HCT116 (cell line): ENCODE data around the gene SH3GL2. TPM values are rescaled to one million over a fixed set of nuclear protein-coding genes. Genes with fewer than 3 reads are reported as not detected.

ENCODE experiments used
- ATAC-seq: fragments of 200-7000 bp; cut with Tn5 transposase; 2 replicates; pipeline ENCODE4 v1.9.1; 2020; ENCODE audit warnings: mild to moderate bottlenecking, moderate library complexity
- BruUV-seq: library from RNA; stranded (reverse); fragments of 400-500 nt; replicated peaks from 2 replicates; lab custom pipeline; 2021; lab: Mats Ljungman, UMichigan
- CTCF ChIA-PET: fragments of 300-600 bp; sonication (Branson Sonifier 250); formaldehyde crosslinking; loops from one replicate; lab custom pipeline; 2021; ENCODE audit warnings: antibody characterized with exemption; lab: Charles Lee
- POLR2A ChIA-PET: fragments of 300-600, 350-600 bp; sonication (Branson Sonifier 250); formaldehyde crosslinking; loops from one replicate; lab custom pipeline; 2021; ENCODE audit warnings: antibody characterized with exemption; lab: Charles Lee
- RAD21 ChIA-PET, 2 experiments: fragments of 300-600 bp; sonication (Branson Sonifier 250); formaldehyde crosslinking; loops; one replicate each; lab custom pipeline; 2023; ENCODE audit warnings: low total read pairs in 2 of 2; ENCODE audit not compliant: uncharacterized antibody in 2 of 2, unreplicated experiment in 2 of 2, low non-redundant PET in 1 of 2; lab: Charles Lee
- DNase-seq: peaks from one replicate; pipeline ENCODE4 v3.0.0-alpha.2; 2010; ENCODE audit warnings: low read depth, low spot score
- H2AFZ ChIP-seq: fragments of 200-600 bp; shearing (Covaris generic), sonication (generic); 2 replicates; pipeline ENCODE4 v1.6.1; 2017; ENCODE audit warnings: low read depth, mixed run types, mixed read lengths, antibody characterized with exemption, low read length; ENCODE audit not compliant: poor library complexity, severe bottlenecking
- H3K27ac ChIP-seq: 2 replicates; pipeline ENCODE4 v1.5.1; 2012; ENCODE audit warnings: low read depth, low read length
- H3K27me3 ChIP-seq: fragments of 200-600 bp; sonication (generic); 2 replicates; pipeline ENCODE4 v1.6.1; 2016; ENCODE audit warnings: mixed run types, low read length, mixed read lengths; ENCODE audit not compliant: insufficient read depth
- H3K36me3 ChIP-seq, 2 experiments: fragments of 200-500 bp in 1 of 2; fragments of 200-600 bp in 1 of 2; sonication (Bioruptor generic) in 1 of 2; sonication (generic) in 1 of 2; 2 replicates each; pipeline versions ENCODE4 v1.5.1 to v1.6.1; 2014 to 2016; ENCODE audit warnings: low read length in 2 of 2, inconsistent platforms in 1 of 2, mixed read lengths in 1 of 2, mixed run types in 1 of 2; ENCODE audit not compliant: insufficient read depth in 2 of 2, control insufficient read depth in 1 of 2
- H3K4me1 ChIP-seq, 2 experiments: fragments of 200-600 bp in 1 of 2; sonication (generic) in 1 of 2; 2 replicates each; pipeline versions ENCODE4 v1.5.1 to v1.6.1; 2012 to 2017; ENCODE audit warnings: low read length in 2 of 2, inconsistent platforms in 1 of 2, mild to moderate bottlenecking in 1 of 2, mixed read lengths in 1 of 2, mixed run types in 1 of 2, moderate library complexity in 1 of 2; ENCODE audit not compliant: insufficient read depth in 2 of 2, control insufficient read depth in 1 of 2
- H3K4me2 ChIP-seq: fragments of 200-600 bp; sonication (generic); 2 replicates; pipeline ENCODE4 v1.6.1; 2017; ENCODE audit warnings: mixed run types, low read length, mixed read lengths
- H3K4me3 ChIP-seq, 2 experiments: fragments of 200-600 bp in 1 of 2; sonication (generic) in 1 of 2; replicated peaks in 1 of 2; 2 replicates each; pipeline ENCODE4 v1.5.1; 2011 to 2016; ENCODE audit warnings: low read length in 2 of 2, control low read depth in 1 of 2, low read depth in 1 of 2, mild to moderate bottlenecking in 1 of 2, mixed read lengths in 1 of 2, mixed run types in 1 of 2
- H3K79me2 ChIP-seq: fragments of 200-600 bp; sonication (generic); 2 replicates; pipeline ENCODE4 v1.6.1; 2017; ENCODE audit warnings: mild to moderate bottlenecking, mixed run types, low read length, moderate library complexity, mixed read lengths; ENCODE audit not compliant: insufficient read depth
- H3K9ac ChIP-seq: fragments of 200-600 bp; sonication (generic); 2 replicates; pipeline ENCODE4 v1.6.1; 2016; ENCODE audit warnings: low read length, mixed read lengths
- H3K9me2 ChIP-seq: fragments of 200-600 bp; sonication (generic), shearing (Covaris generic); 2 replicates; pipeline ENCODE4 v1.6.1; 2017; ENCODE audit warnings: mixed run types, mild to moderate bottlenecking, moderate library complexity; ENCODE audit not compliant: insufficient read depth
- H3K9me3 ChIP-seq, 2 experiments: fragments of 200-500 bp in 1 of 2; fragments of 200-600 bp in 1 of 2; sonication (Bioruptor generic) in 1 of 2; sonication (generic) in 1 of 2; 2 replicates each; pipeline ENCODE4 v1.6.1; 2014 to 2017; ENCODE audit warnings: low read length in 2 of 2, mixed read lengths in 2 of 2, inconsistent platforms in 1 of 2, low read depth in 1 of 2, mild to moderate bottlenecking in 1 of 2, mixed run types in 1 of 2, moderate library complexity in 1 of 2; ENCODE audit not compliant: control insufficient read depth in 1 of 2, insufficient read depth in 1 of 2
- H4K20me1 ChIP-seq: fragments of 200-600 bp; sonication (generic), shearing (Covaris generic); 2 replicates; pipeline ENCODE4 v1.6.1; 2017; ENCODE audit warnings: mixed run types, mild to moderate bottlenecking, moderate library complexity; ENCODE audit not compliant: insufficient read depth
- ELF1 ChIP-seq: IDR thresholded peaks from 2 replicates; pipeline ENCODE4 v1.6.1; 2012; ENCODE audit warnings: low read depth, borderline replicate concordance
- EZH2 ChIP-seq: fragments of 200-600 bp; sonication (generic); IDR thresholded peaks from 2 replicates; pipeline ENCODE4 v1.6.1; 2017; ENCODE audit warnings: antibody characterized with exemption, mixed run types
- SP1 ChIP-seq: IDR thresholded peaks from 2 replicates; pipeline ENCODE4 v1.6.1; 2012; ENCODE audit warnings: low read depth
- YY1 ChIP-seq: IDR thresholded peaks from 2 replicates; pipeline ENCODE4 v1.6.1; 2011; ENCODE audit warnings: low read length, low read depth, moderate library complexity, mild to moderate bottlenecking; ENCODE audit not compliant: insufficient replicate concordance; ENCODE audit errors: extremely low read depth
- ZFX ChIP-seq: fragments of 450-650 bp; IDR thresholded peaks from 2 replicates; pipeline ENCODE4 v1.6.1; 2017
- intact Hi-C: fragments of 100-400 bp; cut with micrococcal nuclease; formaldehyde crosslinking; loops from 2 replicates; pipeline ENCODE4 v1.10.0; 2022
- total RNA-seq: library from RNA; stranded (reverse); gene quantifications from one replicate; pipeline ENCODE4 v1.2.1, GENCODE V29; 2021; ENCODE audit not compliant: unreplicated experiment

SH3GL2 gene
- total RNA-seq, 1 experiment from 2014 or later, result not detected

DNA sequence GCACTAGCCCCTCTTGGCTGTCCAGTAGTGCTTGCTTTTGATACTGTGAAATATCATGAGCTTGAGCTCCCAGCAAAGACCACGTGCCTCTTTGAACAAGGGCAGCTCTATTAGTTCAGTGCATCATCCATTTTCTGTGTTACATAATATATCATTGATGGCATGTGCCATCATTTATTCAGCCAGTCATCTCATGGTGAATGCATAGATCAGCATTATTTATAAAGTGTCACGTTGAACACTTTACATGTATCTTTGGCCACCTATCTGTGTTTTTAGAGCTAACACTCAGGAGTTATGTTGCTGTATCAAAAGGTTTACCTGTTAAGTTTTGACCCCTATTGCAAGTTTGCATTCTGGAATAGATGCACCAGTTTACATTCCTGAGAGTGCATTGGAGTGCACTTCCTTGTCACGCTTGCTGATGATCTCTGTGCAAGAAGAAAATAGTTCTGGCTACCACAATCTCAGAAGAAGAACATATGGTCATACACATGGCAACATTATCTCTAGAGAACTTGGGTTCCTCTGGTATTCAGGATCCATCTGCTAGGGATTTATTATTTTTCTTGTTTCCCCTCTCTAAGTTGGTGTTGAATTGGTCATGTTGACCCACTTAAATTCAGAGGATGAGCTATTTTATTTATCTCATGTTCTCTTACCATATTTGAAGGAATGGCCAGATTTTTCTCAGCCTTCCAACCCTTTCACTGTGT, 120.9 kb downstream of the SH3GL2 start:
- TF ChIP-seq EZH2 (no peak), SP1 (no peak)
- TF ChIP-seq, all 23 proteins: peak for 0
- intact Hi-C loops, result no loop called here
- Histone ChIP-seq H3K79me2 (no peaks in the 10 kb centered on the region), H2AFZ (no peak overlapping the region), H3K27me3 (no peaks in the 10 kb centered on the region), H3K9me2 (no peaks in the 10 kb centered on the region), H3K4me1 (no peaks in the 10 kb centered on the region), H3K9me3 (no peaks in the 10 kb centered on the region; a peak in 1 of 4 replicates), H3K9ac (no peak overlapping the region), H3K4me2 (no peak overlapping the region), H3K27ac (no peak overlapping the region), H3K36me3 (no peaks in the 10 kb centered on the region), H3K4me3 (no peak overlapping the region), H4K20me1 (no peaks in the 10 kb centered on the region)
- ATAC-seq (no peak), DNase-seq (no peak)
- ChIA-PET CTCF (no interaction called here), RAD21 (no interaction called here), POLR2A (no interaction called here)
- BruUV-seq, result no TSS peak

DNA sequence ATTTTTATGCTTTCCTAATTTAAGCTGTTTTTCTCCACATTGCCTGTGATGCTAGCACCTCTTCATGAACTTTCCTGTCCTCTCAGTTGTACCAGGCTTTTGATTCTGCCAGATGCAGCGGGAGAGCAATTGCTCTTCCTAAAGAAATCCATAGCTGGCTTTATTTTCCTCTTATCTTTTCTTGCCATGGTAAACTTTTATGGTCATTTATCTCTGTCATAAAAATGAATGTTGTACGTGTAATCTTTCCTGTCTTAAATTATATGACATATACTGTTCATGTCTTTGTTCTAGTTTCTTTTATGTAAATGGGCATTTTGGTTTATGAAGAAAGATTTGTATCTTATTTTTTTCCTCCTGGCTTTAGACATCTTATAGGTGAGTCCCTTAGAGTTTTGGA, 127.5 kb downstream of the SH3GL2 start:
- H3K36me3 ChIP-seq, result no peaks in the 10 kb centered on the region
- no peak overlapping the region for H3K9ac ChIP-seq
- H3K4me3 ChIP-seq, result no peak overlapping the region
- no peak overlapping the region for H2AFZ ChIP-seq
- no peaks in the 10 kb centered on the region for H4K20me1 ChIP-seq
- ChIA-PET CTCF (no interaction called here), POLR2A (no interaction called here), RAD21 (no interaction called here)
- DNase-seq (no peak), ATAC-seq (no peak)
- no peaks in the 10 kb centered on the region for H3K4me1 ChIP-seq
- no peak overlapping the region for H3K27ac ChIP-seq
- no peaks in the 10 kb centered on the region; a peak in 1 of 4 replicates for H3K9me3 ChIP-seq
- intact Hi-C loops, result no loop called here
- no peaks in the 10 kb centered on the region for H3K79me2 ChIP-seq
- TF ChIP-seq ZFX, result no peak
- TF ChIP-seq YY1, result no peak
- no peak for TF ChIP-seq ELF1
- no peak overlapping the region for H3K4me2 ChIP-seq
- H3K9me2 ChIP-seq, result no peaks in the 10 kb centered on the region
- no peaks in the 10 kb centered on the region for H3K27me3 ChIP-seq
- no TSS peak for BruUV-seq
